GM12892 (cell line): ENCODE measurements around the gene C3orf18.

Experiments
- POLR2A ChIP-seq: IDR thresholded peaks from 2 replicates; pipeline ENCODE4 v1.6.1; 2011; ENCODE audit warnings: low read depth, low read length, control low read depth
- POLR2AphosphoS5 ChIP-seq: IDR thresholded peaks from 2 replicates; pipeline ENCODE4 v1.6.1; 2011; ENCODE audit warnings: low read depth, low read length, control low read depth

GRCh38 chr3:50575372-50575771 is 7.8 kb upstream of the C3orf18 start:
- TF ChIP-seq POLR2AphosphoS5 (no peak), POLR2A (no peak)
